PC-3 (cell line): ENCODE results near the gene TCEA3.
A peak's percentile ranks its signal among the peaks of the same experiment; 100 is the strongest.

Experiments used
- EZH2 ChIP-seq: fragments of 300-600 bp; sonication (generic); IDR thresholded peaks from one replicate; pipeline ENCODE4 v1.6.1; 2017; ENCODE audit warnings: antibody characterized with exemption, mild to moderate bottlenecking, low read length; ENCODE audit not compliant: unreplicated experiment
- EZH2phosphoT487 ChIP-seq: fragments of 300-600 bp; sonication (generic); IDR thresholded peaks from 2 replicates; pipeline ENCODE4 v1.6.1; 2018; ENCODE audit warnings: mild to moderate bottlenecking, antibody characterized with exemption, low read length, borderline replicate concordance
- TF ChIP-seq, protein P1 (sequence below): fragments of 300-600 bp; sonication (generic); conservative IDR thresholded peaks from 2 replicates; pipeline ENCODE4 v1.5.1; 2017; ENCODE audit warnings: antibody characterized with exemption, low read depth, mild to moderate bottlenecking, low read length

DNA sequence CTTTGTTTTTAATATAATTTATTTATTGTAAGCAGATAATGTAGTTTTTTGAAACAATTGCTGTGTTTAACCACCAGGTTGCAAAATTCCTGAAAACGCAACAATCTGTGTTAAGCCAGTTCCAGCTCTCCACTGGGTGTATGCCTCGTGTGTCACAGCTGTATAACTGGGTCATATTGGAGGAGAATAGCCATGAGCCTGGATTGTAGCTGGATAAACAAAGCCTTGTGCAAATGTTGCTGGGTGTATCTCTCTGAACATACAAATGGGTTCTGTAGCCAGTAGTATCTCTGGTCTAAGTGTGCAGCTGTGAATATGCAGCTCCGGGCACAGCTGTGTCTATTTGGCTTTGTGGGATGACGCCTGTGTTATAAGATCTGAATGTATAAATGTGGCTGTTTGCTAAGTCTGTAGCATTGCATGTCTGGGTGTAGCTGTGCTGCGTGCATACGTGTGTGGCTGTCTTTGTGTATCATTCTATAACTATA lies 2.8 kb downstream of the TCEA3 start:
- TF ChIP-seq, protein P1, sequence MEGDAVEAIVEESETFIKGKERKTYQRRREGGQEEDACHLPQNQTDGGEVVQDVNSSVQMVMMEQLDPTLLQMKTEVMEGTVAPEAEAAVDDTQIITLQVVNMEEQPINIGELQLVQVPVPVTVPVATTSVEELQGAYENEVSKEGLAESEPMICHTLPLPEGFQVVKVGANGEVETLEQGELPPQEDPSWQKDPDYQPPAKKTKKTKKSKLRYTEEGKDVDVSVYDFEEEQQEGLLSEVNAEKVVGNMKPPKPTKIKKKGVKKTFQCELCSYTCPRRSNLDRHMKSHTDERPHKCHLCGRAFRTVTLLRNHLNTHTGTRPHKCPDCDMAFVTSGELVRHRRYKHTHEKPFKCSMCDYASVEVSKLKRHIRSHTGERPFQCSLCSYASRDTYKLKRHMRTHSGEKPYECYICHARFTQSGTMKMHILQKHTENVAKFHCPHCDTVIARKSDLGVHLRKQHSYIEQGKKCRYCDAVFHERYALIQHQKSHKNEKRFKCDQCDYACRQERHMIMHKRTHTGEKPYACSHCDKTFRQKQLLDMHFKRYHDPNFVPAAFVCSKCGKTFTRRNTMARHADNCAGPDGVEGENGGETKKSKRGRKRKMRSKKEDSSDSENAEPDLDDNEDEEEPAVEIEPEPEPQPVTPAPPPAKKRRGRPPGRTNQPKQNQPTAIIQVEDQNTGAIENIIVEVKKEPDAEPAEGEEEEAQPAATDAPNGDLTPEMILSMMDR = peak; percentile 35; the same call in 1 of the 2 replicates
- TF ChIP-seq EZH2phosphoT487 (no peak), EZH2 (no peak)
